Body of pancreas (tissue), 4 donors: ENCODE data around the gene MIGA2. TPM values are rescaled to one million over a fixed set of nuclear protein-coding genes. Genes with fewer than 3 reads are reported as not detected.

Experiments used
- ATAC-seq: fragments of 150-250 bp; one replicate; pipeline ENCODE4 v1.9.1; 2016
- DNase-seq, 4 donors: peaks; one replicate each; pipeline ENCODE4 v3.0.0-alpha.2; 2019
- H3K27ac ChIP-seq, 4 donors: fragments of 200-600 bp; sonication (generic); 1 replicate in 3 of 4; 2 replicates in 1 of 4; pipeline versions ENCODE4 v1.5.1 to v1.6.1; 2016 to 2019; ENCODE audit warnings: mild to moderate bottlenecking in 1 of 4, mixed read lengths in 1 of 4, moderate library complexity in 1 of 4
- H3K27me3 ChIP-seq, 2 donors: fragments of 200-600 bp; sonication (generic); one replicate each; pipeline ENCODE4 v1.6.0; 2016; ENCODE audit warnings: mild to moderate bottlenecking in 1 of 2
- H3K36me3 ChIP-seq, 2 donors: fragments of 200-600 bp; sonication (generic); replicated peaks in 1 of 2; 2 replicates each; pipeline ENCODE4 v1.5.1; 2016; ENCODE audit warnings: low read depth in 2 of 2; ENCODE audit not compliant: insufficient read depth in 1 of 2
- H3K4me1 ChIP-seq: fragments of 200-600 bp; sonication (generic); one replicate; pipeline ENCODE4 v1.6.0; 2016
- H3K4me3 ChIP-seq, 2 donors: fragments of 200-600 bp; sonication (generic); 1 replicate in 1 of 2; 2 replicates in 1 of 2; pipeline ENCODE4 v1.5.1; 2016 to 2019
- H3K9me3 ChIP-seq, 3 donors: fragments of 200-600 bp; sonication (generic); 1 replicate in 2 of 3; 2 replicates in 1 of 3; pipeline ENCODE4 v1.5.1; 2016
- CTCF ChIP-seq, 7 experiments: fragments of 450-650 bp in 4 of 7; fragments of 200-600 bp in 3 of 7; sonication (generic) in 3 of 7; IDR thresholded peaks; one replicate each; pipeline ENCODE4 v1.5.1; 2016 to 2019; ENCODE audit warnings: antibody characterized with exemption in 7 of 7
- POLR2A ChIP-seq, 3 donors: fragments of 450-650 bp; IDR thresholded peaks; one replicate each; pipeline ENCODE4 v1.6.1; 2016; ENCODE audit warnings: antibody characterized with exemption in 3 of 3, mild to moderate bottlenecking in 2 of 3
- WGBS, 2 donors: methylation state at CpG; one replicate each; pipeline ENCODE4 v1.1.5; 2017; 5-methylcytosine and 5-hydroxymethylcytosine counted together
- intact Hi-C: fragments of 100-400 bp; cut with DNase I; formaldehyde crosslinking; loops from one replicate; pipeline ENCODE4 v1.15.1; 2023
- total RNA-seq, 2 donors: library from RNA; depleted of rRNA; stranded (reverse); fragments of >200 nt; gene quantifications; one replicate each; pipeline ENCODE4 v1.1.0, GENCODE V29; 2016

Gene MIGA2
- total RNA-seq, 2 donors from 2014 or later = 11.9 to 36.6 TPM

DNA sequence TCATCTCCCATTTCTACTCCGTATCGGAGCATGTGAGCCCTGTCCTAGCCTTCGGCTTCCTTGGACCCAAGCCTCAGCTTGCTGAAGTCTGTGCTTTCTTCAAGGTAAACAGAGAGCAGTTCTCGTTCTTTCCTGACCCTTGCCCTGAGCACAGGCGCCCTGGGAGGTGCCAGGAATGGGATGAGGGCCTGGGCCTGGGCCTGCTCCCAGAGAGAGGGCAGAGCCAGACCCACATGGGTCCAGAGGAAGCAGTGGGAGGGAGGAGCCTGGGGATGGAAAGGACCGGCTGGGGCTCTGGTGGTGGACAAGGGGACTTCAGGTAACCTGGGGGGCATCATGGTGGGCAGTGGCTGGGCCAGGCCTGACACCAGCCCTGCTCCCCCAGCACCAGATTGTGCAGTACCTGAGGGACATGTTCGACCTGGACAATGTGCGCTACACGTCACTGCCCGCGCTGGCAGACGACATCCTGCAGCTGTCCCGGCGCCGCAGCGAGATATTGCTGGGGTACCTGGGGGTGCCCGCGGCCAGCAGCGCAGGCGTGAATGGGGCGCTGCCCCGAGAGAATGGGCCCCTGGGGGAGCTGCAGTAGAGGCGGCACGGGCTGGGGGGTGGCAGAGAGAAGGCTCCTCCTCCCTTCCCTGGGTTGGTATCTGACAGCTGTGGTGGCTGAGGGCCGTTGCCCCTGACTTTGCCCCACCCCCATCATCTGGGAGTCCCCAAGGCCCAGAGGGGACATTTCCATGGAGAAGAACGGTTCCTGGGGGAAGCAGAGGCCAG, 33.6 kb downstream of the MIGA2 start:
- no peaks in the 10 kb centered on the region for H3K27me3 ChIP-seq
- peaks cover 0 to 3% of the 10 kb centered on the region in 2 donors for H3K36me3 ChIP-seq
- H3K9me3 ChIP-seq = no peaks in the 10 kb centered on the region
- peak overlapping the region in 2 of 4 donors; percentile 30 to 52 for H3K27ac ChIP-seq
- no peak for ATAC-seq
- intact Hi-C loops = no loop called here
- WGBS, 2 donors = 79 to 81% methylated on average over 6 to 26 of the region's 26 CpGs
- TF ChIP-seq POLR2A (IDR thresholded peaks at IDR 0.05) (no peak), CTCF (IDR thresholded peaks at IDR 0.05) (no peak)
- H3K4me3 ChIP-seq = no peak overlapping the region
- no peak for DNase-seq
- no peaks in the 10 kb centered on the region for H3K4me1 ChIP-seq

GRCh38 chr9:129070696-129071525, 34.5 kb downstream of the MIGA2 start:
- no peaks in the 10 kb centered on the region for H3K9me3 ChIP-seq
- no peak overlapping the region for H3K27ac ChIP-seq
- no peaks in the 10 kb centered on the region for H3K4me1 ChIP-seq
- H3K27me3 ChIP-seq = no peaks in the 10 kb centered on the region
- 74 to 84% methylated on average over 7 to 18 of the region's 21 CpGs for WGBS, 2 donors
- H3K4me3 ChIP-seq = no peak overlapping the region
- DNase-seq = no peak
- no peak for ATAC-seq
- intact Hi-C loops = no loop called here
- TF ChIP-seq POLR2A (IDR thresholded peaks at IDR 0.05) = no peak
- no peak for TF ChIP-seq CTCF (IDR thresholded peaks at IDR 0.05)
- no peaks in the 10 kb centered on the region for H3K36me3 ChIP-seq

DNA sequence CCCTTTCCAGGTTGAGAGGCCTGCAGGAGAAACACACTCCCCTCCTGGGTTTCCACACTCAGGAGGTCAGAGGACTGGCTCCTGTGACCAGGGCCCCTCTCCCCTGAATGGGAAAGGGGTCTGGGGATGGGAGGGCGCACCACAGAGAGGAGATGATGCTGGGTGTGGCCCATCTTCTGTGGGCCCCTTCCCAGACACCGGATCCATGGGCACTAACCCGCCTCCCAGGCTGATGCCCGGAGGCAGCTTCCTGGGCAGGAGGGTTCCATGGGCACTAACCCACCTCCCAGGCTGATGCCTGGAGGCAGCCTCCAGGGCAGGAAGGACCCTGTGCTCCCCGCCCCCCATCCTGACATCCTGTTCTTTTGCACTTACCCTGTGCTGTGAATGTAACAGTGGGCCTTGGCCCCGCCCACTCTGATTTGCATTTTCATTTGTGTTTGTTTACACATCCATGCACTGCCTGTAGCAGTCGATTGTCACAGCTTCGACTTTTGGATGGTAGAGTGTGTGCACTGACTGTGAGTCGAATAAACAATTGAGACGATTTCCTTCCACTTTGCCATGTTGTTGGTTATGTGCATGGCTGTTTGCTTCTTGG, 35.2 kb downstream of the MIGA2 start:
- DNase-seq (no peak), ATAC-seq (no peak)
- H3K27ac ChIP-seq = no peak overlapping the region
- TF ChIP-seq POLR2A (IDR thresholded peaks at IDR 0.05) = no peak
- no peak for TF ChIP-seq CTCF (IDR thresholded peaks at IDR 0.05)
- intact Hi-C loops = no loop called here
- H3K4me1 ChIP-seq = no peaks in the 10 kb centered on the region
- H3K9me3 ChIP-seq = no peaks in the 10 kb centered on the region
- no peaks in the 10 kb centered on the region for H3K36me3 ChIP-seq
- no peak overlapping the region for H3K4me3 ChIP-seq
- no peaks in the 10 kb centered on the region for H3K27me3 ChIP-seq
- WGBS, 2 donors = 68 to 75% methylated on average over 8 to 10 of the region's 10 CpGs

GRCh38 chr9:129072171-129072570, 35.7 kb downstream of the MIGA2 start:
- no peaks in the 10 kb centered on the region for H3K27me3 ChIP-seq
- no peaks in the 10 kb centered on the region for H3K9me3 ChIP-seq
- no peak for DNase-seq
- no peak for TF ChIP-seq CTCF (IDR thresholded peaks at IDR 0.05)
- TF ChIP-seq POLR2A (IDR thresholded peaks at IDR 0.05) = no peak
- intact Hi-C loops = no loop called here
- H3K4me3 ChIP-seq = no peak overlapping the region
- H3K36me3 ChIP-seq = no peaks in the 10 kb centered on the region
- ATAC-seq = no peak
- no peak overlapping the region for H3K27ac ChIP-seq
- H3K4me1 ChIP-seq = no peaks in the 10 kb centered on the region
- 28 to 54% methylated on average over 3 to 9 of the region's 9 CpGs for WGBS, 2 donors
